Activated B cell treated with CpG ODN at 0.5 μM for 24 hours (primary cell): ENCODE measurements around the gene CPNE4. TPM values are rescaled to one million over a fixed set of nuclear protein-coding genes. Genes with fewer than 3 reads are reported as not detected.

ENCODE experiments used
- ATAC-seq: fragments of 200-7000 bp; cut with Tn5 transposase; one replicate; pipeline ENCODE4 v1.10.0; 2021; ENCODE audit warnings: low read depth, mild to moderate bottlenecking, moderate library complexity
- CTCF ChIA-PET: fragments of 350-600 bp; sonication (Branson Sonifier 250); formaldehyde crosslinking; loops from one replicate; lab custom pipeline; 2021; ENCODE audit warnings: antibody characterized with exemption; lab: Charles Lee
- POLR2A ChIA-PET: fragments of 350-600 bp; sonication (Branson Sonifier 250); formaldehyde crosslinking; loops from one replicate; lab custom pipeline; 2021; ENCODE audit warnings: antibody characterized with exemption; lab: Charles Lee
- DNase-seq: peaks from one replicate; pipeline ENCODE4 v3.0.0; 2022
- H3K27ac Mint-ChIP-seq: one replicate; pipeline ENCODE4 v1.8.0; 2020; ENCODE audit warnings: mixed read lengths
- H3K27me3 Mint-ChIP-seq: one replicate; pipeline ENCODE4 v1.8.0; 2021; ENCODE audit warnings: mixed read lengths
- H3K36me3 Mint-ChIP-seq: one replicate; pipeline ENCODE4 v1.8.0; 2021; ENCODE audit warnings: low read depth, mixed read lengths
- H3K4me1 Mint-ChIP-seq: one replicate; pipeline ENCODE4 v1.8.0; 2021; ENCODE audit warnings: mixed read lengths
- H3K4me3 Mint-ChIP-seq: one replicate; pipeline ENCODE4 v1.8.0; 2020; ENCODE audit warnings: mild to moderate bottlenecking, mixed read lengths
- H3K9me3 Mint-ChIP-seq: one replicate; pipeline ENCODE4 v1.8.0; 2020; ENCODE audit warnings: mixed read lengths
- intact Hi-C: fragments of 100-400 bp; cut with micrococcal nuclease; formaldehyde crosslinking; loops from one replicate; pipeline ENCODE4 v1.15.1; 2024
- total RNA-seq: library from RNA; stranded (reverse); gene quantifications from 2 replicates; pipeline ENCODE4 v1.2.3, GENCODE V29; 2022
- TF ChIP-seq, protein P1 (sequence below): fragments of 200-600 bp; IDR thresholded peaks from one replicate; pipeline ENCODE4 v1.8.0; 2022; ENCODE audit warnings: antibody characterized with exemption, mild to moderate bottlenecking

The CPNE4 gene
- total RNA-seq, 1 donor from 2014 or later = not detected

- Mint-ChIP-seq H3K4me1 (no peaks in the 10 kb centered on the region), H3K4me3 (no peak overlapping the region), H3K9me3 (no peaks in the 10 kb centered on the region), H3K27ac (no peak overlapping the region), H3K27me3 (peaks cover 2% of the 10 kb centered on the region), H3K36me3 (no peaks in the 10 kb centered on the region)
- POLR2A ChIA-PET = no interaction called here
- no peak for ATAC-seq
- TF ChIP-seq, protein P1, sequence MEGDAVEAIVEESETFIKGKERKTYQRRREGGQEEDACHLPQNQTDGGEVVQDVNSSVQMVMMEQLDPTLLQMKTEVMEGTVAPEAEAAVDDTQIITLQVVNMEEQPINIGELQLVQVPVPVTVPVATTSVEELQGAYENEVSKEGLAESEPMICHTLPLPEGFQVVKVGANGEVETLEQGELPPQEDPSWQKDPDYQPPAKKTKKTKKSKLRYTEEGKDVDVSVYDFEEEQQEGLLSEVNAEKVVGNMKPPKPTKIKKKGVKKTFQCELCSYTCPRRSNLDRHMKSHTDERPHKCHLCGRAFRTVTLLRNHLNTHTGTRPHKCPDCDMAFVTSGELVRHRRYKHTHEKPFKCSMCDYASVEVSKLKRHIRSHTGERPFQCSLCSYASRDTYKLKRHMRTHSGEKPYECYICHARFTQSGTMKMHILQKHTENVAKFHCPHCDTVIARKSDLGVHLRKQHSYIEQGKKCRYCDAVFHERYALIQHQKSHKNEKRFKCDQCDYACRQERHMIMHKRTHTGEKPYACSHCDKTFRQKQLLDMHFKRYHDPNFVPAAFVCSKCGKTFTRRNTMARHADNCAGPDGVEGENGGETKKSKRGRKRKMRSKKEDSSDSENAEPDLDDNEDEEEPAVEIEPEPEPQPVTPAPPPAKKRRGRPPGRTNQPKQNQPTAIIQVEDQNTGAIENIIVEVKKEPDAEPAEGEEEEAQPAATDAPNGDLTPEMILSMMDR = no peak
- no peak for DNase-seq
- CTCF ChIA-PET = no interaction called here
- intact Hi-C loops = no loop called here
These were observed 432.6 kb downstream of the CPNE4 start for GRCh38 chr3:131602011-131602779.

GRCh38 chr3:131597816-131598215 lies 437.0 kb downstream of the CPNE4 start:
- CTCF ChIA-PET = no interaction called here
- no peak for DNase-seq
- no peaks in the 10 kb centered on the region for H3K36me3 Mint-ChIP-seq
- POLR2A ChIA-PET = no interaction called here
- no peaks in the 10 kb centered on the region for H3K9me3 Mint-ChIP-seq
- no peak overlapping the region for H3K4me3 Mint-ChIP-seq
- no peaks in the 10 kb centered on the region for H3K4me1 Mint-ChIP-seq
- H3K27me3 Mint-ChIP-seq = peaks cover 2% of the 10 kb centered on the region
- H3K27ac Mint-ChIP-seq = no peak overlapping the region
- TF ChIP-seq, protein P1 = no peak
- ATAC-seq = no peak
- intact Hi-C loops = no loop called here

DNA sequence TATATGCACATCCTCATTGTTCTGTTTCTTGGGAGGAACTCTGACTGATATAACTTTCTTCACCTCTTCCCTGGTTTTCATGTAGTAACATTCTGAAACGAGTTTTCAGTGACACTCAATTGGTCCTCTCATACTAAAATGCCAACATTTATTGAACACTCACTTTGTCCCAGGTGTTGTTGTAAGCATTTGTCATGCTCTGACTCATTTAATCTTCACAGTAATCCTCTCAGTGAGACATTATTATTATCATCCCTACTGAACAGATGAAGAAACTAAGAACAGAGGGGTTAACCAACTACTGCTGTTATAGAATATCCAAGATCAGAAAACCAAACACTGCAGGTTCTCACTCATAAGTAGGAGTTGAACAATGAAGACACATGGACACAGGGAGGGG lies 437.9 kb downstream of the CPNE4 start:
- Mint-ChIP-seq H3K9me3 (no peaks in the 10 kb centered on the region), H3K4me1 (no peaks in the 10 kb centered on the region), H3K4me3 (no peak overlapping the region), H3K27me3 (peaks cover 2% of the 10 kb centered on the region), H3K27ac (no peak overlapping the region), H3K36me3 (no peaks in the 10 kb centered on the region)
- DNase-seq = no peak
- POLR2A ChIA-PET = no interaction called here
- CTCF ChIA-PET = no interaction called here
- no peak for ATAC-seq
- TF ChIP-seq, protein P1 = no peak
- intact Hi-C loops = no loop called here

DNA sequence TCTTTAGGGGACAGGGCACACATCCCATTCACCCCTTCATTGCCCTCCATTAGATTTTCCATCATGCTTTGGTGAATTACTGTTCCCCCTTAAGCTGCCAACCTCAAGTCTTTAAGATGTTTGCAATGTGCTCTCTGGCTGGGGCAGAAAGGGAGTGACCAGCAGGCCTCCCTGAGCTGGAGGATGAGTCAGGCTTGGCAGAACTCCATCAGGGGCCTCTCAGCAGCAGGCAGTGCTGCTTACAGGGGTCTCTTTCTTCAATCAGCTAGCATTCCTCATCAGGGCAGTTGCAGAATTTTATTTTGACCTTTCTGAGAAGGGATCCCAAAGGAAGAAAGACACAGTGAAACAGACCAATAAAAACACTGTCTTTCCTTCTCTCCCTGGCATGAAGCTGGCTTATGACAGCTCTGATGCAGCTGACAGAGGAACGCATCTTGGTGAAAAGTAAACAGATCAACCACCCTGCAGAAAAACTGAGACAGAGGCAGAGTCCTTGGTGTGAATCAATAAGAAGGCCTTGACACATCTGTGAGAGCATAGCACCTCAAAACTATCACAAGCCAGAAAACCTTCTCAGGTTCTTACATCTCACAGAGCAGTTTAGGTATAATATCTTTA lies 443.3 kb downstream of the CPNE4 start:
- intact Hi-C loops = no loop called here
- no peak for DNase-seq
- Mint-ChIP-seq H3K4me1 (no peaks in the 10 kb centered on the region), H3K9me3 (no peaks in the 10 kb centered on the region), H3K4me3 (no peak overlapping the region), H3K27me3 (no peaks in the 10 kb centered on the region), H3K27ac (no peak overlapping the region), H3K36me3 (no peaks in the 10 kb centered on the region)
- ChIA-PET POLR2A (no interaction called here), CTCF (no interaction called here)
- TF ChIP-seq, protein P1 = no peak
- ATAC-seq = no peak

- ChIA-PET POLR2A (no interaction called here), CTCF (no interaction called here)
- no peak for ATAC-seq
- Mint-ChIP-seq H3K36me3 (no peaks in the 10 kb centered on the region), H3K4me1 (no peaks in the 10 kb centered on the region), H3K27me3 (no peaks in the 10 kb centered on the region), H3K9me3 (no peaks in the 10 kb centered on the region), H3K4me3 (no peak overlapping the region), H3K27ac (no peak overlapping the region)
- no peak for DNase-seq
- TF ChIP-seq, protein P1 = no peak
- intact Hi-C loops = no loop called here
These were observed 448.5 kb downstream of the CPNE4 start for GRCh38 chr3:131586277-131586676.
